Measurements from ENCODE around the gene ARMH4. TPM values are rescaled to one million over a fixed set of nuclear protein-coding genes. Genes with fewer than 3 reads are reported as not detected.

ARMH4 gene
- total RNA-seq, 1 experiment from 2014 or later = 42.6 TPM

- no peak overlapping the region for H3K4me3 Mint-ChIP-seq
- H3K79me2 ChIP-seq (ENCODE audit: insufficient read depth, low read length) = no peaks in the 10 kb centered on the region
- H3K4me2 ChIP-seq (ENCODE audit: insufficient read depth, insufficient read length, low read length) = no peak overlapping the region
- peaks cover 8 to 11% of the 10 kb centered on the region in 2 experiments for H3K4me1 Mint-ChIP-seq
- H3K18ac ChIP-seq (ENCODE audit: insufficient read length, low read depth, low read length) = no peak overlapping the region
- no peaks in the 10 kb centered on the region for H3K9me3 ChIP-seq (ENCODE audit: control insufficient read depth, low read depth, low read length)
- H4K20me1 ChIP-seq (ENCODE audit: control insufficient read depth, insufficient read depth, insufficient read length) = no peaks in the 10 kb centered on the region
- no peak overlapping the region for H3T11ph ChIP-seq (ENCODE audit: low read length)
- H3K23me2 ChIP-seq (ENCODE audit: insufficient read length, low read depth, low read length, poor library complexity, severe bottlenecking) = no peaks in the 10 kb centered on the region
- no peak overlapping the region for H2BK120ac ChIP-seq (ENCODE audit: low read depth, low read length, poor library complexity, severe bottlenecking)
- no peak overlapping the region for H3K9ac ChIP-seq (ENCODE audit: extremely low read depth, insufficient read length, low read length)
- no peak overlapping the region for H2AK5ac ChIP-seq (ENCODE audit: insufficient read length, low read length)
- no peak overlapping the region for H2AFZ ChIP-seq (ENCODE audit: low read length)
- no CpG with 5 or more reads among the region's 4 CpGs for WGBS (ENCODE audit: extremely low coverage, insufficient read length, low lambda C conversion rate)
- no peaks in the 10 kb centered on the region for H3K27me3 Mint-ChIP-seq (ENCODE audit: low read depth)
- no peak for DNase-seq
- H3K14ac ChIP-seq (ENCODE audit: insufficient read depth, low read length) = no peak overlapping the region
- no peak overlapping the region for H4K8ac ChIP-seq (replicated peaks; ENCODE audit: insufficient read length, low read depth, low read length)
- H2BK15ac ChIP-seq (ENCODE audit: low read depth, low read length) = no peak overlapping the region
- H2BK5ac ChIP-seq (ENCODE audit: insufficient read length, low read length) = no peak overlapping the region
- no peak for TF ChIP-seq CTCF (conservative IDR thresholded peaks at IDR 0.05)
- no peak overlapping the region for H2BK12ac ChIP-seq (ENCODE audit: insufficient read length, low read depth, low read length)
- no peak overlapping the region for H3K4ac ChIP-seq (ENCODE audit: low read depth, low read length)
- peaks cover 0 to 3% (median 3%) of the 10 kb centered on the region in 3 experiments; a peak in 2 of 7 replicates for H3K36me3 Mint-ChIP-seq (ENCODE audit: insufficient read depth in 1 of 3, low read depth in 3 of 3)
- H3K79me1 ChIP-seq (ENCODE audit: insufficient read depth, low read depth, low read length, poor library complexity, severe bottlenecking) = no peaks in the 10 kb centered on the region
- no peak overlapping the region for H3K27ac ChIP-seq (ENCODE audit: insufficient read length, low read depth, low read length)
- no peaks in the 10 kb centered on the region for H3K27me3 ChIP-seq (ENCODE audit: insufficient read depth, low read length)
- no peaks in the 10 kb centered on the region; a peak in 1 of 5 replicates for H3K9me3 Mint-ChIP-seq
- no peak overlapping the region for H3K56ac ChIP-seq (ENCODE audit: insufficient read length, low read depth, low read length)
- H4K5ac ChIP-seq (ENCODE audit: insufficient read length, low read depth, low read length) = no peak overlapping the region
- H2BK20ac ChIP-seq (ENCODE audit: low read depth, low read length, poor library complexity, severe bottlenecking) = no peak overlapping the region
- no peak overlapping the region for H3K27ac Mint-ChIP-seq
- no peak overlapping the region for H4K91ac ChIP-seq (ENCODE audit: insufficient read length, low read depth, low read length)
- H3K23ac ChIP-seq (ENCODE audit: insufficient read length, low read depth, low read length) = no peak overlapping the region
- peaks cover 6% of the 10 kb centered on the region; the same call in 1 of the 2 replicates for H3K4me1 ChIP-seq (ENCODE audit: insufficient read depth, low read length)
Measured at GRCh38 chr14:58085877-58086276, 66.1 kb downstream of the ARMH4 start.

Data from H9 (cell line).